Osteoblast (primary cell): ENCODE measurements around the gene AGK. TPM values are rescaled to one million over a fixed set of nuclear protein-coding genes. Genes with fewer than 3 reads are reported as not detected.
A peak's percentile ranks its signal among the peaks of the same experiment; 100 is the strongest.

ENCODE experiments used
- DNase-seq: peaks from one replicate; pipeline ENCODE4 v3.0.0; 2011; ENCODE audit warnings: low spot score, mixed read lengths; ENCODE audit not compliant: insufficient read length; ENCODE audit errors: missing footprints
- H2AFZ ChIP-seq: 2 replicates; pipeline ENCODE4 v1.6.0; 2011; ENCODE audit warnings: mild to moderate bottlenecking, low read length
- H3K27ac ChIP-seq: 2 replicates; pipeline ENCODE4 v1.5.1; 2011; ENCODE audit warnings: mild to moderate bottlenecking, low read depth, low read length, moderate library complexity
- H3K27me3 ChIP-seq: 2 replicates; pipeline ENCODE4 v1.6.0; 2012; ENCODE audit warnings: mild to moderate bottlenecking, control low read depth, inconsistent platforms, low read length, moderate library complexity; ENCODE audit not compliant: insufficient read depth
- H3K36me3 ChIP-seq: 2 replicates; pipeline ENCODE4 v1.5.1; 2011; ENCODE audit warnings: mild to moderate bottlenecking, low read length, control low read depth, moderate library complexity; ENCODE audit not compliant: insufficient read depth
- H3K4me1 ChIP-seq: 2 replicates; pipeline ENCODE4 v1.5.1; 2011; ENCODE audit warnings: mild to moderate bottlenecking, low read length, control low read depth, moderate library complexity; ENCODE audit not compliant: insufficient read depth
- H3K4me2 ChIP-seq: 2 replicates; pipeline ENCODE4 v1.6.0; 2011; ENCODE audit warnings: mild to moderate bottlenecking, low read length; ENCODE audit not compliant: insufficient read depth
- H3K4me3 ChIP-seq: fragments of 200-600 bp; sonication (generic); 3 replicates; pipeline ENCODE4 v1.5.1; 2012; ENCODE audit warnings: mild to moderate bottlenecking, low read length, inconsistent platforms; ENCODE audit not compliant: insufficient read depth
- H3K79me2 ChIP-seq: 2 replicates; pipeline ENCODE4 v1.6.0; 2012; ENCODE audit warnings: mild to moderate bottlenecking, low read length, control low read depth, inconsistent platforms; ENCODE audit not compliant: insufficient read depth
- H3K9me3 ChIP-seq: 2 replicates; pipeline ENCODE4 v1.5.1; 2011; ENCODE audit warnings: low read depth, low read length, control low read depth
- H4K20me1 ChIP-seq: 2 replicates; pipeline ENCODE4 v1.6.0; 2012; ENCODE audit warnings: mild to moderate bottlenecking, low read length, control low read depth; ENCODE audit not compliant: insufficient read depth
- CTCF ChIP-seq: IDR thresholded peaks from 2 replicates; pipeline ENCODE4 v1.5.1; 2011; ENCODE audit warnings: mild to moderate bottlenecking, low read depth, low read length, moderate library complexity; ENCODE audit errors: extremely low read depth
- total RNA-seq: library from RNA; depleted of rRNA; stranded (reverse); fragments of >200 nt; gene quantifications from 2 replicates; pipeline ENCODE4 v1.2.3, GENCODE V29; 2012

The AGK gene
- total RNA-seq, 1 donor: 26.1 TPM

- H4K20me1 ChIP-seq: no peaks in the 10 kb centered on the region
- peak overlapping the region; percentile 80 for H3K27ac ChIP-seq
- no peak for TF ChIP-seq CTCF
- no peak overlapping the region for H3K4me3 ChIP-seq
- no peak overlapping the region for H2AFZ ChIP-seq
- H3K4me1 ChIP-seq: peaks cover 22% of the 10 kb centered on the region
- no peaks in the 10 kb centered on the region for H3K9me3 ChIP-seq
- H3K36me3 ChIP-seq: no peaks in the 10 kb centered on the region
- DNase-seq: no peak
- H3K4me2 ChIP-seq: no peak overlapping the region
- no peaks in the 10 kb centered on the region for H3K27me3 ChIP-seq
- H3K79me2 ChIP-seq: peaks cover 4% of the 10 kb centered on the region
These were observed 36.1 kb downstream of the AGK start for GRCh38 chr7:141587304-141587703.

- no peak overlapping the region for H3K4me3 ChIP-seq
- H3K4me2 ChIP-seq: no peak overlapping the region
- H3K36me3 ChIP-seq: no peaks in the 10 kb centered on the region
- peaks cover 4% of the 10 kb centered on the region for H3K79me2 ChIP-seq
- peaks cover 28% of the 10 kb centered on the region for H3K4me1 ChIP-seq
- no peak overlapping the region for H3K27ac ChIP-seq
- no peak overlapping the region for H2AFZ ChIP-seq
- DNase-seq: no peak
- no peaks in the 10 kb centered on the region for H3K9me3 ChIP-seq
- no peaks in the 10 kb centered on the region for H3K27me3 ChIP-seq
- no peaks in the 10 kb centered on the region for H4K20me1 ChIP-seq
- no peak for TF ChIP-seq CTCF
These were observed 37.7 kb downstream of the AGK start for GRCh38 chr7:141588912-141589311.

- Histone ChIP-seq H3K4me2 (no peak overlapping the region), H3K4me3 (no peak overlapping the region), H3K9me3 (no peaks in the 10 kb centered on the region), H3K79me2 (peaks cover 4% of the 10 kb centered on the region), H3K36me3 (no peaks in the 10 kb centered on the region), H3K4me1 (peaks cover 24% of the 10 kb centered on the region), H3K27ac (no peak overlapping the region), H4K20me1 (no peaks in the 10 kb centered on the region), H2AFZ (no peak overlapping the region), H3K27me3 (no peaks in the 10 kb centered on the region)
- TF ChIP-seq CTCF: no peak
- no peak for DNase-seq
These were observed 38.9 kb downstream of the AGK start for GRCh38 chr7:141590071-141590470.

GRCh38 chr7:141590666-141591065 is 39.5 kb downstream of the AGK start:
- Histone ChIP-seq H3K79me2 (peaks cover 4% of the 10 kb centered on the region), H3K27ac (no peak overlapping the region), H4K20me1 (no peaks in the 10 kb centered on the region), H3K36me3 (no peaks in the 10 kb centered on the region), H2AFZ (no peak overlapping the region), H3K4me1 (peaks cover 18% of the 10 kb centered on the region), H3K4me3 (no peak overlapping the region), H3K9me3 (no peaks in the 10 kb centered on the region), H3K4me2 (no peak overlapping the region), H3K27me3 (no peaks in the 10 kb centered on the region)
- DNase-seq: no peak
- TF ChIP-seq CTCF: no peak
